H1 (cell line): ENCODE measurements around the gene LHB. TPM values are rescaled to one million over a fixed set of nuclear protein-coding genes. Genes with fewer than 3 reads are reported as not detected.

Experiments used
- CTCF ChIA-PET: fragments of 300-600 bp; sonication (Branson Sonifier 250); formaldehyde crosslinking; loops from one replicate; lab custom pipeline; 2021; ENCODE audit not compliant: partially characterized antibody; lab: Charles Lee
- POLR2A ChIA-PET: fragments of 300-600 bp; sonication (Branson Sonifier 250); formaldehyde crosslinking; loops from one replicate; lab custom pipeline; 2021; ENCODE audit warnings: inconsistent platforms; ENCODE audit not compliant: partially characterized antibody; lab: Charles Lee
- DNase-seq, 2 experiments: peaks; one replicate each; pipeline versions ENCODE4 v3.0.0 to v3.0.0-alpha.2; 2010 to 2022; ENCODE audit warnings: low spot score in 2 of 2, low read depth in 1 of 2, mixed read lengths in 1 of 2
- FAIRE-seq: peaks from 2 replicates; lab custom pipeline; 2011; peaks lifted over from hg19 to GRCh38; lab: Jason Lieb, UNC
- H2AFZ ChIP-seq: 2 replicates; pipeline ENCODE4 v1.8.1; 2012; ENCODE audit warnings: low read length, inconsistent platforms
- H2AK5ac ChIP-seq: 2 replicates; pipeline ENCODE4 v1.6.1; 2013; ENCODE audit warnings: low read depth, low read length
- H2BK120ac ChIP-seq: replicated peaks from 2 replicates; pipeline ENCODE3; 2013; ENCODE audit warnings: low read depth, low read length, inconsistent platforms
- H2BK12ac ChIP-seq: 2 replicates; pipeline ENCODE4 v1.6.1; 2013; ENCODE audit warnings: low read depth, low read length
- H2BK15ac ChIP-seq: 2 replicates; pipeline ENCODE4 v1.6.1; 2013; ENCODE audit warnings: low read length
- H2BK20ac ChIP-seq: 2 replicates; pipeline ENCODE4 v1.6.1; 2013; ENCODE audit warnings: low read length
- H2BK5ac ChIP-seq: 2 replicates; pipeline ENCODE4 v1.6.1; 2013; ENCODE audit warnings: low read depth, low read length
- H3K14ac ChIP-seq: 2 replicates; pipeline ENCODE4 v1.6.1; 2013; ENCODE audit warnings: inconsistent platforms; ENCODE audit not compliant: insufficient read length
- H3K18ac ChIP-seq: 2 replicates; pipeline ENCODE4 v1.6.1; 2013; ENCODE audit warnings: low read length; ENCODE audit errors: extremely low read depth
- H3K23ac ChIP-seq: 2 replicates; pipeline ENCODE4 v1.6.1; 2013; ENCODE audit warnings: inconsistent platforms; ENCODE audit not compliant: insufficient read length
- H3K23me2 ChIP-seq: 2 replicates; pipeline ENCODE4 v1.6.1; 2013; ENCODE audit warnings: low read depth, low read length
- H3K27ac ChIP-seq: 2 replicates; pipeline ENCODE4 v1.6.1; 2011; ENCODE audit warnings: low read depth, low read length, inconsistent platforms
- H3K27me3 ChIP-seq, 4 experiments: replicated peaks in 1 of 4; 1 replicate in 1 of 4; 2 replicates in 3 of 4; pipeline versions ENCODE4 v1.6.1 to v1.8.1; 2011 to 2013; ENCODE audit warnings: low read length in 3 of 4, mild to moderate bottlenecking in 3 of 4, inconsistent platforms in 2 of 4, mixed read lengths in 2 of 4, moderate library complexity in 1 of 4; ENCODE audit not compliant: control insufficient read depth in 3 of 4, insufficient read depth in 3 of 4; ENCODE audit errors: extremely low read depth in 1 of 4
- H3K36me3 ChIP-seq, 4 experiments: 2 replicates each; pipeline versions ENCODE4 v1.6.1 to v1.8.1; 2011 to 2013; ENCODE audit warnings: mild to moderate bottlenecking in 4 of 4, low read length in 3 of 4, moderate library complexity in 2 of 4, control low read depth in 1 of 4, inconsistent platforms in 1 of 4; ENCODE audit not compliant: insufficient read depth in 4 of 4, control insufficient read depth in 2 of 4
- H3K4ac ChIP-seq: replicated peaks from 2 replicates; pipeline ENCODE3; 2013; ENCODE audit warnings: low read length, low read depth, mixed read lengths, inconsistent platforms; ENCODE audit not compliant: insufficient read length
- H3K4me1 ChIP-seq, 4 experiments: replicated peaks in 1 of 4; 1 replicate in 1 of 4; 2 replicates in 3 of 4; pipeline versions ENCODE4 v1.6.1 to v1.8.1; 2011 to 2013; ENCODE audit warnings: low read length in 3 of 4, inconsistent platforms in 2 of 4, mixed read lengths in 1 of 4; ENCODE audit not compliant: insufficient read depth in 4 of 4, control insufficient read depth in 3 of 4
- H3K4me2 ChIP-seq, 2 experiments: 2 replicates each; pipeline versions ENCODE4 v1.6.1 to v1.8.1; 2011 to 2013; ENCODE audit warnings: low read depth in 2 of 2, low read length in 2 of 2, control low read depth in 1 of 2, inconsistent platforms in 1 of 2, mild to moderate bottlenecking in 1 of 2; ENCODE audit not compliant: insufficient read depth in 1 of 2
- H3K4me3 ChIP-seq, 4 experiments: fragments of 200-600, 300-600 bp in 1 of 4; sonication (generic), shearing (Covaris generic), sonication (Bioruptor Twin) in 1 of 4; 2 replicates each; pipeline versions ENCODE4 v1.5.1 to v1.8.1; 2011 to 2016; ENCODE audit warnings: low read length in 4 of 4, low read depth in 3 of 4, control low read depth in 2 of 4, inconsistent platforms in 2 of 4, mild to moderate bottlenecking in 2 of 4, mixed read lengths in 1 of 4, moderate library complexity in 1 of 4; ENCODE audit not compliant: insufficient read depth in 2 of 4; ENCODE audit errors: extremely low read depth in 1 of 4
- H3K56ac ChIP-seq: replicated peaks from 2 replicates; pipeline ENCODE3; 2013; ENCODE audit warnings: low read depth, mild to moderate bottlenecking, mixed read lengths, low read length, inconsistent platforms; ENCODE audit not compliant: insufficient read length
- H3K79me1 ChIP-seq: 2 replicates; pipeline ENCODE4 v1.6.1; 2013; ENCODE audit warnings: low read depth, low read length, control low read depth
- H3K79me2 ChIP-seq, 2 experiments: 2 replicates each; pipeline versions ENCODE4 v1.6.1 to v1.8.1; 2012 to 2013; ENCODE audit warnings: low read length in 2 of 2, mild to moderate bottlenecking in 2 of 2, inconsistent platforms in 1 of 2; ENCODE audit not compliant: insufficient read depth in 2 of 2, control insufficient read depth in 1 of 2
- H3K9ac ChIP-seq, 4 experiments: replicated peaks in 1 of 4; 1 replicate in 1 of 4; 2 replicates in 3 of 4; pipeline versions ENCODE4 v1.6.1 to v1.8.1; 2011 to 2013; ENCODE audit warnings: low read depth in 3 of 4, low read length in 3 of 4, control low read depth in 2 of 4, mild to moderate bottlenecking in 2 of 4, moderate library complexity in 2 of 4, inconsistent platforms in 1 of 4; ENCODE audit errors: extremely low read depth in 1 of 4
- H3K9me3 ChIP-seq, 2 experiments: 2 replicates each; pipeline versions ENCODE4 v1.6.1 to v1.8.1; 2012 to 2013; ENCODE audit warnings: mild to moderate bottlenecking in 2 of 2, moderate library complexity in 2 of 2, control low read depth in 1 of 2, inconsistent platforms in 1 of 2, low read depth in 1 of 2, low read length in 1 of 2, mixed read lengths in 1 of 2; ENCODE audit not compliant: insufficient read depth in 2 of 2
- H4K20me1 ChIP-seq, 2 experiments: replicated peaks in 1 of 2; 2 replicates each; pipeline versions ENCODE3 to v1.8.1; 2011 to 2013; ENCODE audit warnings: inconsistent platforms in 2 of 2, low read length in 2 of 2, mild to moderate bottlenecking in 1 of 2; ENCODE audit not compliant: insufficient read depth in 2 of 2, control insufficient read depth in 1 of 2
- H4K5ac ChIP-seq: 2 replicates; pipeline ENCODE4 v1.6.1; 2013; ENCODE audit warnings: low read length, low read depth, mixed read lengths, inconsistent platforms; ENCODE audit not compliant: insufficient read length
- H4K8ac ChIP-seq: 2 replicates; pipeline ENCODE4 v1.8.0; 2013; ENCODE audit warnings: mild to moderate bottlenecking, moderate library complexity, low read length, inconsistent platforms; ENCODE audit not compliant: insufficient read depth; ENCODE audit errors: extremely low read depth
- H4K91ac ChIP-seq: replicated peaks from 2 replicates; pipeline ENCODE3; 2013; ENCODE audit warnings: low read length, mixed read lengths, inconsistent platforms; ENCODE audit not compliant: insufficient read length
- BCL11A ChIP-seq, 2 experiments: IDR thresholded peaks; one replicate each; pipeline ENCODE4 v1.6.1; 2011; ENCODE audit warnings: low read depth in 2 of 2, low read length in 2 of 2, mild to moderate bottlenecking in 2 of 2
- CHD2 ChIP-seq: IDR thresholded peaks from 2 replicates; pipeline ENCODE4 v1.6.1; 2012; ENCODE audit warnings: low read length, improper control_type of control experiment
- POLR2A ChIP-seq, 2 experiments: IDR thresholded peaks; 1 replicate in 1 of 2; 2 replicates in 1 of 2; pipeline ENCODE4 v1.6.1; 2011; ENCODE audit warnings: low read depth in 2 of 2, low read length in 2 of 2, mild to moderate bottlenecking in 2 of 2; ENCODE audit errors: control extremely low read depth in 1 of 2
- SP2 ChIP-seq: IDR thresholded peaks from 2 replicates; pipeline ENCODE4 v1.6.1; 2012; ENCODE audit warnings: mild to moderate bottlenecking, low read length, inconsistent platforms
- YY1 ChIP-seq: IDR thresholded peaks from 2 replicates; pipeline ENCODE4 v1.6.1; 2011; ENCODE audit warnings: low read depth, mild to moderate bottlenecking, low read length
- WGBS, 2 experiments: shearing (Covaris generic) in 1 of 2; methylation state at CpG; one replicate each; pipeline versions ENCODE4 v1.1.6 to v1.1.7; 2013 to 2015; ENCODE audit warnings: low lambda C conversion rate in 2 of 2, mixed read lengths in 2 of 2, inconsistent platforms in 1 of 2, low coverage in 1 of 2, missing lambda C conversion rate in 1 of 2; ENCODE audit not compliant: insufficient replicate concordance in 2 of 2, insufficient coverage in 1 of 2, insufficient read length in 1 of 2; ENCODE audit errors: extremely low coverage in 1 of 2, missing lambda C conversion rate in 1 of 2; 5-methylcytosine and 5-hydroxymethylcytosine counted together
- polyA plus RNA-seq, 7 experiments: library from polyadenylated mRNA; depleted of rRNA in 3 of 7; stranded (reverse) in 5 of 7; unstranded in 2 of 7; fragments of >200 nt in 5 of 7; fragments of 200-250 nt in 2 of 7; gene quantifications; 1 replicate in 5 of 7; 2 replicates in 1 of 7; 4 replicates in 1 of 7; pipeline versions ENCODE4 v1.2.1 to v1.2.3, GENCODE V29; 2011 to 2013; ENCODE audit warnings: missing spikeins in 2 of 7, mixed read lengths in 2 of 7
- total RNA-seq: library from RNA; stranded (reverse); fragmentation: NEBNext Ultra II Directional; extraction: Animal tissue kit (Norgen Biotek cat#: 25700); gene quantifications from 2 replicates; pipeline ENCODE4 v1.2.1, GENCODE V29; 2021

LHB gene
- total and polyA plus RNA-seq, 2 of the 8 experiments (the other 6 are each of a cell fraction or from before 2014, with no cell fraction given): 0.53 TPM; not detected in 1

GRCh38 chr19:49022116-49022515 lies 5.2 kb upstream of the LHB start:
- Histone ChIP-seq H3K4ac (no peak overlapping the region), H3K36me3 (no peaks in the 10 kb centered on the region), H3K9me3 (no peaks in the 10 kb centered on the region), H3K14ac (no peak overlapping the region), H4K8ac (no peak overlapping the region), H2BK20ac (no peak overlapping the region), H3K18ac (no peak overlapping the region), H4K91ac (no peak overlapping the region), H3K9ac (no peak overlapping the region), H2BK120ac (no peak overlapping the region), H3K23ac (no peak overlapping the region), H2BK5ac (no peak overlapping the region), H3K23me2 (peaks cover 6% of the 10 kb centered on the region; the same call in 1 of the 2 replicates), H3K4me3 (no peak overlapping the region), H3K79me2 (no peaks in the 10 kb centered on the region), H3K27me3 (peaks cover 0 to 15% (median 12%) of the 10 kb centered on the region in 4 experiments; a peak in 6 of 7 replicates), H2AFZ (no peak overlapping the region), H4K5ac (no peak overlapping the region), H2AK5ac (no peak overlapping the region), H2BK15ac (no peak overlapping the region), H3K4me2 (no peak overlapping the region), H2BK12ac (no peak overlapping the region), H3K56ac (no peak overlapping the region), H4K20me1 (no peaks in the 10 kb centered on the region), H3K27ac (no peak overlapping the region)
- WGBS, 2 experiments: 81% methylated on average over 9 of the region's 9 CpGs; no CpG with 5 or more reads in 1 of the 2 experiments
- DNase-seq: no peak
- FAIRE-seq: no peak
- CTCF ChIA-PET: interaction anchor here (0.9 to 8.1 kb wide), 5 partner anchors 10 to 52 kb away, joined by 3 to 46 read pairs (median 4); partner anchors contain the start of genes CGB2 and CGB7
- TF ChIP-seq YY1: no peak
- no peak for TF ChIP-seq SP2
- TF ChIP-seq BCL11A (IDR thresholded peaks at IDR 0.05; ENCODE audit: low read depth in 2 of 2, low read length in 2 of 2): no peak
- TF ChIP-seq CHD2: no peak
- TF ChIP-seq POLR2A (IDR thresholded peaks at IDR 0.05; ENCODE audit: control extremely low read depth in 1 of 2, low read depth in 2 of 2, low read length in 2 of 2): no peak
- TF ChIP-seq, all 59 proteins: peak for 0
- Histone ChIP-seq H3K4me1 (peaks cover 0 to 17% (median 8%) of the 10 kb centered on the region in 4 experiments; a peak in 5 of 7 replicates), H3K79me1 (no peaks in the 10 kb centered on the region)
- POLR2A ChIA-PET: interaction anchor here (0.8 to 1.2 kb wide), 2 partner anchors 13 to 58 kb away, joined by 3 read pairs; no protein-coding TSS in a partner anchor
